Glutamatergic neuron (in vitro differentiated cells): ENCODE data around the gene MFNG. TPM values are rescaled to one million over a fixed set of nuclear protein-coding genes. Genes with fewer than 3 reads are reported as not detected.

ENCODE experiments used
- DNase-seq: peaks from one replicate; pipeline ENCODE4 v3.0.0; 2022
- H3K27ac Mint-ChIP-seq: one replicate; pipeline ENCODE4 v1.8.0; 2020; ENCODE audit warnings: mild to moderate bottlenecking, mixed read lengths, inconsistent platforms; ENCODE audit not compliant: unreplicated experiment
- H3K27me3 Mint-ChIP-seq: one replicate; pipeline ENCODE4 v1.8.0; 2020; ENCODE audit warnings: mild to moderate bottlenecking, moderate library complexity, mixed read lengths, inconsistent platforms; ENCODE audit not compliant: unreplicated experiment
- H3K36me3 Mint-ChIP-seq: one replicate; pipeline ENCODE4 v1.8.0; 2020; ENCODE audit warnings: mild to moderate bottlenecking, mixed read lengths, inconsistent platforms; ENCODE audit not compliant: unreplicated experiment
- H3K4me1 Mint-ChIP-seq: one replicate; pipeline ENCODE4 v1.8.0; 2020; ENCODE audit warnings: mild to moderate bottlenecking, low read depth, mixed read lengths, inconsistent platforms; ENCODE audit not compliant: unreplicated experiment
- H3K4me3 Mint-ChIP-seq: one replicate; pipeline ENCODE4 v1.8.0; 2020; ENCODE audit warnings: mild to moderate bottlenecking, mixed read lengths, inconsistent platforms; ENCODE audit not compliant: unreplicated experiment
- H3K9me3 Mint-ChIP-seq: one replicate; pipeline ENCODE4 v1.8.0; 2020; ENCODE audit warnings: mild to moderate bottlenecking, moderate library complexity, mixed read lengths, inconsistent platforms; ENCODE audit not compliant: unreplicated experiment
- CTCF ChIP-seq: fragments of 200-600 bp; sonication (generic); IDR thresholded peaks from one replicate; pipeline ENCODE4 v1.5.0; 2021; ENCODE audit not compliant: partially characterized antibody, unreplicated experiment
- total RNA-seq: library from RNA; stranded (reverse); fragmentation: NEBNext Ultra II Directional; extraction: Animal tissue kit (Norgen Biotek cat#: 25700); gene quantifications from one replicate; pipeline ENCODE4 v1.2.1, GENCODE V29; 2021; ENCODE audit not compliant: unreplicated experiment

Gene MFNG
- total RNA-seq, 1 donor from 2014 or later, result 61.1 TPM

- peak overlapping the region; percentile 41 for H3K4me3 Mint-ChIP-seq
- peaks cover 35% of the 10 kb centered on the region for H3K4me1 Mint-ChIP-seq
- peak overlapping the region; percentile 71 for H3K27ac Mint-ChIP-seq
- TF ChIP-seq CTCF, result no peak
- H3K27me3 Mint-ChIP-seq, result peaks cover 14% of the 10 kb centered on the region
- no peak for DNase-seq
- peaks cover 5% of the 10 kb centered on the region for H3K9me3 Mint-ChIP-seq
- H3K36me3 Mint-ChIP-seq, result no peaks in the 10 kb centered on the region
Observed at GRCh38 chr22:37480387-37481346, 5.5 kb downstream of the MFNG start.

GRCh38 chr22:37479196-37479595 is 7.0 kb downstream of the MFNG start:
- TF ChIP-seq CTCF, result no peak
- peaks cover 34% of the 10 kb centered on the region for H3K4me1 Mint-ChIP-seq
- no peak for DNase-seq
- H3K4me3 Mint-ChIP-seq, result no peak overlapping the region
- H3K27me3 Mint-ChIP-seq, result peaks cover 13% of the 10 kb centered on the region
- no peaks in the 10 kb centered on the region for H3K36me3 Mint-ChIP-seq
- H3K9me3 Mint-ChIP-seq, result peaks cover 5% of the 10 kb centered on the region
- no peak overlapping the region for H3K27ac Mint-ChIP-seq

GRCh38 chr22:37476389-37477329 is 9.5 kb downstream of the MFNG start:
- Mint-ChIP-seq H3K27ac (no peak overlapping the region), H3K4me3 (no peak overlapping the region), H3K27me3 (peaks cover 3% of the 10 kb centered on the region), H3K4me1 (peaks cover 15% of the 10 kb centered on the region), H3K36me3 (no peaks in the 10 kb centered on the region), H3K9me3 (peaks cover 1% of the 10 kb centered on the region)
- TF ChIP-seq CTCF, result no peak
- DNase-seq, result no peak

- H3K4me1 Mint-ChIP-seq, result peaks cover 13% of the 10 kb centered on the region
- no peak overlapping the region for H3K4me3 Mint-ChIP-seq
- DNase-seq, result no peak
- TF ChIP-seq CTCF, result no peak
- H3K27me3 Mint-ChIP-seq, result no peaks in the 10 kb centered on the region
- no peaks in the 10 kb centered on the region for H3K36me3 Mint-ChIP-seq
- H3K27ac Mint-ChIP-seq, result no peak overlapping the region
- H3K9me3 Mint-ChIP-seq, result peaks cover 1% of the 10 kb centered on the region
Observed at GRCh38 chr22:37474447-37475090, 11.6 kb downstream of the MFNG start.
